NCI-H187 treated with DMSO at 0.1 percent for 48 hours (cell line): Measurements from ENCODE around the gene MTG1.
"Not testable (repeated sequence)": the region's sequence is repeated elsewhere in the genome, so short reads cannot be mapped to it uniquely, and the experiment has no call there.

Experiments used
- DNase-seq: peaks from one replicate; lab custom pipeline; 2025; lab: John Stamatoyannopoulos, UW

MTG1 gene

GRCh38 chr10:133424102-133424501 is 30.1 kb downstream of the MTG1 start:
- DNase-seq: not testable (repeated sequence)

- DNase-seq: not testable (repeated sequence)
Measured at GRCh38 chr10:133424601-133425000, 30.6 kb downstream of the MTG1 start, which contains the start of gene SPRN. Gene SPRN (minus strand): TSS chr10:133424625. CDS start chr10:133423681, 944 bp downstream.

- not testable (repeated sequence) for DNase-seq
Measured at GRCh38 chr10:133429571-133429970, 35.6 kb downstream of the MTG1 start.

- not testable (repeated sequence) for DNase-seq
Measured at GRCh38 chr10:133431888-133432613, 38.1 kb downstream of the MTG1 start.

GRCh38 chr10:133432789-133433188 is 38.8 kb downstream of the MTG1 start:
- not testable (repeated sequence) for DNase-seq

- DNase-seq: no peak
Measured at GRCh38 chr10:133438711-133439273, 44.8 kb downstream of the MTG1 start.

GRCh38 chr10:133439517-133440461 is 45.8 kb downstream of the MTG1 start:
- no peak for DNase-seq

GRCh38 chr10:133440633-133441285 is 46.8 kb downstream of the MTG1 start:
- DNase-seq: no peak

- DNase-seq: not testable (repeated sequence)
Measured at GRCh38 chr10:133441356-133441755, 47.4 kb downstream of the MTG1 start.

GRCh38 chr10:133441780-133442179 is 47.8 kb downstream of the MTG1 start:
- DNase-seq: no peak

GRCh38 chr10:133442191-133442966 is 48.4 kb downstream of the MTG1 start:
- DNase-seq: no peak

GRCh38 chr10:133442967-133443924 is 49.3 kb downstream of the MTG1 start:
- no peak for DNase-seq

GRCh38 chr10:133444342-133445267 is 50.6 kb downstream of the MTG1 start:
- DNase-seq: no peak

GRCh38 chr10:133445268-133445732 is 51.3 kb downstream of the MTG1 start:
- DNase-seq: no peak

- no peak for DNase-seq
Measured at GRCh38 chr10:133445751-133446708, 52.1 kb downstream of the MTG1 start.

- DNase-seq: no peak
Measured at GRCh38 chr10:133446979-133447378, 53.0 kb downstream of the MTG1 start.

GRCh38 chr10:133448120-133448519 is 54.2 kb downstream of the MTG1 start:
- DNase-seq: no peak

GRCh38 chr10:133451346-133451745 is 57.4 kb downstream of the MTG1 start:
- DNase-seq: no peak
